ENCODE measurements around the gene ANXA9.

ANXA9 gene

GRCh38 chr1:151036356-151036755 is 54.3 kb downstream of the ANXA9 start, which contains the start of gene BNIPL:
Gene BNIPL (plus strand): TSS chr1:151036586. CDS start chr1:151036726, 140 bp downstream.
- in situ Hi-C loops (cut with HindIII; ENCODE audit: low sequenced_read_pairs): no loop called here
- TF ChIP-seq CTCF (IDR thresholded peaks at IDR 0.05; ENCODE audit: low read depth, low read length): no peak
- DNase-seq (ENCODE audit: low read depth, low spot score): no peak
- H3K4me3 ChIP-seq (ENCODE audit: low read depth, low read length): no peak within 1 kb of the TSS

- in situ Hi-C loops (cut with HindIII; ENCODE audit: low sequenced_read_pairs): no loop called here
- H3K4me3 ChIP-seq (ENCODE audit: low read depth, low read length): no peak overlapping the region
- no peak for TF ChIP-seq CTCF (IDR thresholded peaks at IDR 0.05; ENCODE audit: low read depth, low read length)
- DNase-seq (ENCODE audit: low read depth, low spot score): no peak
Observed at GRCh38 chr1:151037032-151037431, 54.9 kb downstream of the ANXA9 start.

GRCh38 chr1:151039521-151039920 is 57.4 kb downstream of the ANXA9 start:
- no peak for TF ChIP-seq CTCF (IDR thresholded peaks at IDR 0.05; ENCODE audit: low read depth, low read length)
- DNase-seq (ENCODE audit: low read depth, low spot score): no peak
- in situ Hi-C loops (cut with HindIII; ENCODE audit: low sequenced_read_pairs): no loop called here
- H3K4me3 ChIP-seq (ENCODE audit: low read depth, low read length): no peak overlapping the region

GRCh38 chr1:151043163-151043562 is 61.1 kb downstream of the ANXA9 start:
- no peak for TF ChIP-seq CTCF (IDR thresholded peaks at IDR 0.05; ENCODE audit: low read depth, low read length)
- no peak for DNase-seq (ENCODE audit: low read depth, low spot score)
- in situ Hi-C loops (cut with HindIII; ENCODE audit: low sequenced_read_pairs): no loop called here

More at GRCh38 chr1:151043163-151043562, 61.1 kb downstream of the ANXA9 start:
- no peak overlapping the region for H3K4me3 ChIP-seq (ENCODE audit: low read depth, low read length)

All from astrocyte of the spinal cord (primary cell).